Tibial nerve (tissue), 4 donors: Measurements from ENCODE around the gene RPTOR.
"Not testable (repeated sequence)": the region's sequence is repeated elsewhere in the genome, so short reads cannot be mapped to it uniquely, and the experiment has no call there.

Experiments used
- CTCF ChIP-seq, 5 experiments: fragments of 200-600 bp in 3 of 5; fragments of 450-650 bp in 2 of 5; sonication (generic) in 3 of 5; IDR thresholded peaks; one replicate each; pipeline ENCODE4 v1.5.1; 2016 to 2019; ENCODE audit warnings: antibody characterized with exemption in 5 of 5, mild to moderate bottlenecking in 3 of 5, moderate library complexity in 2 of 5
- EP300 ChIP-seq, 2 donors: sonication (generic); formaldehyde crosslinking; IDR thresholded peaks; one replicate each; pipeline ENCODE4 v1.6.1; 2017; ENCODE audit warnings: antibody characterized with exemption in 2 of 2, mild to moderate bottlenecking in 1 of 2
- POLR2A ChIP-seq, 2 donors: fragments of 450-650 bp; IDR thresholded peaks; one replicate each; pipeline ENCODE4 v1.6.1; 2017; ENCODE audit warnings: antibody characterized with exemption in 2 of 2, mild to moderate bottlenecking in 2 of 2, moderate library complexity in 2 of 2

GRCh38 chr17:80875480-80875995 is 330.9 kb downstream of the RPTOR start:
- TF ChIP-seq POLR2A, CTCF, EP300 (IDR thresholded peaks at IDR 0.05): not testable (repeated sequence)
